Measurements from ENCODE around the gene CIRBP.

The CIRBP gene

DNA sequence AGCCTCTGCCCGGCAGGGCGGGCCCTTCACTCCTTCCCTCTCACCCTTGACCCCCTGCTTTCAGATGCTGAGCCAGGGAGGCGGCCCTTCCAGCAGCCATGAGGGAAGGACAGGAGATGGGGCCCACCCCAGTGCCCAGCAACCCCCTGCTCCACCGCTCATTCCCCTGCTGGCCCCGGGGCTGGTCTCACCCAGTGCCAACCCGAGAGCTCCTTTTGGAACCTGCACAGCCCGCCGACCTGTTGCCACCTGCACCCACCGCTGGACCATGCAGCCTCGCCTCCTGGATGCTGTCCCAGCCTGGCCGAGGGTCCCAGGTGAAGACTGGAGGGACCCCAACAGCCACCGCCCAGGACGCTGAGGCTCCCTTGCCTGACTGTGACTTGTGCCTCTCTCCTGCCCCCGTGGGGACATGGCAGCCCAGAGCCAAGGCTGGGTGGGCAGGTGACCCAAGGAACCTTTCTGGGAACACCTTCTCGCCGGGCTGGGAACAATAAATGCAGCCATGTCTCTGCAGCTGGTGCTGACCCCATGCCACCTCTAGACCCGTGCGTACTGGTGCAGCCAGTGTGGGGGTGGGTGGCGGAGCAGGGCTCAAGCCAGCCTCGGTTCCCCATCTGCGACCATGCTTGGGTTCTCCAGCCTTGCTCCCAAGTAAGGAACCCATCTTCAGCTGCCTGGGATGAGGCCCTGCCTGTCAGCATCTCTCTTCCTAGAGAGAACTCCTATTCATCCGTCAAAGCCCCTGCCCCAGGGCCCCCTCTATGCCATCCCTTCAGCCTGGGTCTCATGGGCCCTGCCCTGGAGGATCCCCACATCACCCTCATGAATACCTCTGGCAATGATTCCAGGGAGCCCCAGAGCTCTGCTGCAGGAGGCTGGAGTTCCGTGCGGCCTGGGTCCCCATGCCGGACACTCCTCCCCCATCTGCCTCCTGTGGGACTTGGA lies 9.9 kb downstream of the CIRBP start:
- DNase-seq (ENCODE audit: low read depth in 2 of 2): no peak

DNA sequence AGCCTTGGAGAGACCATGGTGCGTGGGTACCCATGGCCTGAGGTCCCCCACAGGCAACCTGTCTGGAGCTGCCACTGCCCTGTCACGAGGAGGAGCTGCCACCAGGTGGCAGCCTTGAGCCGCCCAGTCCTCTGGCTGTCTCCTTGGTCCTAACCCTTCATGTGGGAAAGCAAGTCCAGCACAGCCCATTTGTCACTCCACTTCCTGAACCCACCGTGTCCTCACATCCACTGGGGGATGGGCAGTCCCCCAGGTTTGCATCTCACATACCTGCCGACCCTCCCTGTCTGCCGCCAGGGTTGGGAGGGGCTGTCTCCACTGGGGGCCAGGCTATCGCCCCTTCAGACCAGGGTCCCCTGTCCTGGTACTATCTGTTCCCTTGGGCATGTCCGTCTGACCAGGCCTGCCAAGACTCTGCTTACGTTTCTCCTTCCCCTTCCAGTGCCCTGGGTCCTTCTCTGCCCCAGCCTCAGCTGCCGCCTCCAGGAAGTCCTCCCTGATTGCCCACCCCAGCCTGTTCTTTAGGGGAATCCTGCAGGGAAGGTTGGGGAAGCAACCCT lies 10.7 kb downstream of the CIRBP start:
- DNase-seq (ENCODE audit: low read depth in 2 of 2): peak; percentile 71 to 75

- no peak for DNase-seq (ENCODE audit: low read depth in 2 of 2)
Observed at GRCh38 chr19:1280636-1281568, 11.8 kb downstream of the CIRBP start.

DNA sequence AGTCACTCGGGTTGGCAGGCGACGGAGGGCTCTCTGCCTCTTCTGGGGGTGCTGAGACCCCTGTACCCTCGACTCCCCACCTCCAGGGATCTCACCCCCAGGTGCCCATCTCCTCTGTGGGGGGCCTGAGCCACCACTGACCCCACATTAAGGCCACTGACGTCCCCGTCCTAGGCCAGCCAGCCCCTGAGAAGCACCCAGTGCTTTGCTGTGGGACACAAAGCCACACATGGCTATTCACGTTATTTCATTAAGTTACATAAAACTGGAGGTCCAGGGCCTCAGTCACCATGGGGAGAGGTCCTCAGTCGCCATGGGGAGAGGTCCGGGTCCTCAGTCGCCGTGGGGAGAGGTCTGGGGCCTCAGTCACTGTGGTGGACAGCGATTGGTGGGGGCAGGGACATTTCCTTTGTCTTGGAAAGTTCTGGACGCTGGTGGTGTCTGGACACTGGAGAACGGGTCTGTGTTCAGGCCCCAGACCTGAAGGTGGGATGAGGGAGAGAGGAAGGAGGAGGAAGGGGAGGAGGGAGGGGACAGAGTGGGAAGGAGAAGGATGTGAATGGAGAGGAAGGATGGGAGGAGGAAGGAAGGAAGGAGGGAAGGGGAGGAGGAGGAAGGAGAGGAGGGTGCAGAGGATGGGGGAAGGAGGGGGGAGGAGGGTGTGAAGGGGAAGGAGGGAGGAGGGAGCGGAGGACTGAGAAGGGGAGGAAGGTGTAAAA lies 12.6 kb downstream of the CIRBP start:
- DNase-seq (ENCODE audit: low read depth in 2 of 2): no peak

DNA sequence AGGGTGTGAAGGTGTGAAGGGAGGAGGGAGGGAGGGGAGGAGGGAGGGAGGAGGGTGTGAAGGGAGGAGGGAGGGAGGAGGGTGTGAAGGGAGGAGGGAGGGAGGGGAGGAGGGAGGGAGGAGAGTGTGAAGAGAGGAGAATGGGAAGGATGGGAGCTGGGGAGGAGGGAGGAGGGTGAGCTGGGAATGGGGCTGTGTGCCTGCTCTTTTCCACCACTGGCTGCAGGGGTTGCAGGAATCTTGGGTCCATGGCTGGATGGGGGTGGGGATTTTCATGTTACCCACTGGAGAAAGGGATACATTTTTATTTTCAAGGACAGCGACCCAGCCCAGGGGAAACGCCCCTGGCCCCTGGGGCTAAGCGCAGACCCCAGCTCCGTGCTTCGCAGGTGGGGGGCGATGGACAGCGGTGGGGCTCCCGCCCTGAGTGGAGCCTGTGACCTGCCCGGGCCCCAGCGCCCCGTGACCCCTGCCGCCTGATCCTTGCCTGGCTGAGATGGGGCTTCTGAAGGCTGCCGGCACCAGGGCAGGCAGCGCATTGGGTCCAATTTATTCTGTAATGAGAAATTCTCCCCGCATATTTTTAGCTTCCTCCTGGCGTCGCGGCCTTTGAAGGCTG lies 13.6 kb downstream of the CIRBP start:
- DNase-seq (ENCODE audit: low read depth in 2 of 2): no peak

- no peak for DNase-seq (ENCODE audit: low read depth in 2 of 2)
Observed at GRCh38 chr19:1283207-1283916, 14.2 kb downstream of the CIRBP start.

DNA sequence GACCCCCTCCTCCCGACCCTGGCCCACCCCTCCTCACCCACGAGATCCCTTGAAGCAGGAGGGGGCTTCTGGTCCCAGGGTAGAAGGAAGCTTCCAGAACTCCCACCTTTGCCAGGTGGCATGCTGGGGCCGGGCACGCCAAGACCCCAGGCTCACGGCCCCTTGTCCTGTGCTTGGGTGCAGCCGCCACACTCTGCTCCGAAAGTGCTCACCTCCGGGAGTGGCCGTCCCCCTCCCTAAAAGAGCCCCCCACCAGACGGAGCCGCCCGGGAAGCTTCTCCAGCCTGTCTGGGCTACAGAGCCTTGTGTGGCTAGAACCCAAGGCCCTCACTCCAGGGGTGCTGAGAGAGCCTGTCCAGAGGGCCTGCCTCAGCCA lies 14.8 kb downstream of the CIRBP start:
- no peak for DNase-seq (ENCODE audit: low read depth in 2 of 2)

GRCh38 chr19:1284293-1284978 lies 15.3 kb downstream of the CIRBP start:
- no peak for DNase-seq (ENCODE audit: low read depth in 2 of 2)

- DNase-seq (ENCODE audit: low read depth in 2 of 2): no peak
Observed at GRCh38 chr19:1284979-1285736, 16.0 kb downstream of the CIRBP start.

- no peak for DNase-seq (ENCODE audit: low read depth in 2 of 2)
Observed at GRCh38 chr19:1285737-1286360, 16.7 kb downstream of the CIRBP start, which contains the start of gene EFNA2. Gene EFNA2, plus strand, starts transcription at chr19:1285873. Its CDS starts 296 bp downstream, at chr19:1286169.

GRCh38 chr19:1286487-1287353 lies 17.6 kb downstream of the CIRBP start:
- DNase-seq (ENCODE audit: low read depth in 2 of 2): no peak

GRCh38 chr19:1287354-1288225 lies 18.5 kb downstream of the CIRBP start:
- DNase-seq (ENCODE audit: low read depth in 2 of 2): no peak

DNA sequence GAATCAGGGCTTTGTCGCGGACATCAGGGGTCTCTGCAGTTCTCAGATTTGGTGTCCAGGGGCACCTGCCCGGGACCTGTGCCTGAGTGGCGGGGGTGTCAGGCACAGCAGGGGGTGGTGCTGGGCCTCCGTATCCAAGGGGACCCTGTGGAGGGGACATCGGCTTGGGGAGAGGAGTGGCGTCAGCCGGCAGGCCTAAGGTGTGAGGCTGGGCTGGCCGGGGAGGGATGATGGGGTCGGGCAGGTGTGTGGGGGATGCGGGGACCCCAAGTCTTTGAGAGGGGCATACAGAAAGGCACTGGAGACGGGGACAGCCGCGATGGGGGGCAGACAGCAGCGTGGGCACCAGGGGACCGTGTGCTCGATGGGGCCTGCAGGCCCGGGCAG lies 19.1 kb downstream of the CIRBP start:
- no peak for DNase-seq (ENCODE audit: low read depth in 2 of 2)

GRCh38 chr19:1288833-1289685 lies 19.9 kb downstream of the CIRBP start:
- DNase-seq (ENCODE audit: low read depth in 2 of 2): no peak

GRCh38 chr19:1289686-1290025 lies 20.5 kb downstream of the CIRBP start:
- DNase-seq (ENCODE audit: low read depth in 2 of 2): no peak

DNA sequence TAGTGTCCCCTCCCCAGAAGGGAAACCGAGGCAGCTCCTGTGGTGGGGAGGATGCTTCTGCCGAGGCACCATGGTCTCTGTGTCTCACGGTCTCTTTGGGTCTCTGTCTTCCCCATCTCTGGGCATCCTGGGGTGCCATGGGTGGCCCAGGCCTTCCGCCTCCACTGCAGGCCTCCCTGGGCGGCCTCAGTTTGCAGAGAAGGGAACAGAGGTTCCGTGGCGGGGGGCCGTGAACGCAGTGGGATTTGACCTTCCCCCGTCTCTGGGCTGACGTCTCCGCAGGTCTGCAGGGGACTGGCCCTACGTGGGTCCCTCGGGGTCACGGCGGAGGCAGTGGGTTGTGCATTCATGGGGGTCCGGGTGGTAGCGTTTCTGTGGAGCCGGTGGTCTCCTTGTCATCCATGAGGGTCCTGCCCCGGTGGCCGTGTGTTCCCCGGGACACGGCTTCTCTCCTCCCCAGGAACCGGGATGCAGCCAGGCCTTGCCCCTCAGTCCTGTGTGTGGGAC lies 21.1 kb downstream of the CIRBP start:
- DNase-seq (ENCODE audit: low read depth in 2 of 2): no peak
